GM12864 (cell line): ENCODE measurements around the gene NIF3L1.

Experiments used
- DNase-seq: peaks from one replicate; pipeline ENCODE4 v3.0.0-alpha.2; 2011; ENCODE audit warnings: low read depth
- H3K4me3 ChIP-seq: 2 replicates; pipeline ENCODE4 v1.5.1; 2011; ENCODE audit warnings: mild to moderate bottlenecking, low read depth, low read length, control low read depth
- CTCF ChIP-seq: IDR thresholded peaks from 2 replicates; pipeline ENCODE4 v1.5.1; 2011; ENCODE audit warnings: low read depth, mild to moderate bottlenecking, moderate library complexity, low read length, control low read depth, inconsistent platforms; ENCODE audit errors: missing control alignments

Gene NIF3L1

GRCh38 chr2:200913654-200914053, 24.5 kb downstream of the NIF3L1 start:
- TF ChIP-seq CTCF: no peak
- DNase-seq: no peak
- H3K4me3 ChIP-seq: no peak overlapping the region

- TF ChIP-seq CTCF: no peak
- H3K4me3 ChIP-seq: no peak overlapping the region
- DNase-seq: no peak
Measured at GRCh38 chr2:200922439-200922838, 33.3 kb downstream of the NIF3L1 start.

- H3K4me3 ChIP-seq: no peak overlapping the region
- no peak for DNase-seq
- TF ChIP-seq CTCF: no peak
Measured at GRCh38 chr2:200929334-200930249, 40.4 kb downstream of the NIF3L1 start.

GRCh38 chr2:200930947-200931626, 41.9 kb downstream of the NIF3L1 start:
- no peak for TF ChIP-seq CTCF
- DNase-seq: no peak
- H3K4me3 ChIP-seq: no peak overlapping the region

- H3K4me3 ChIP-seq: no peak overlapping the region
- no peak for TF ChIP-seq CTCF
- no peak for DNase-seq
Measured at GRCh38 chr2:200939832-200940231, 50.7 kb downstream of the NIF3L1 start.

GRCh38 chr2:200943527-200944105, 54.4 kb downstream of the NIF3L1 start:
- no peak for DNase-seq
- TF ChIP-seq CTCF: no peak
- no peak overlapping the region for H3K4me3 ChIP-seq
